ENCODE measurements around the gene SLCO4C1. TPM values are rescaled to one million over a fixed set of nuclear protein-coding genes. Genes with fewer than 3 reads are reported as not detected.

Gene SLCO4C1
- total and polyA plus RNA-seq, 11 donors, result 0.01 to 0.40 (median 0.16) TPM; not detected in 1

GRCh38 chr5:102307232-102307631 lies 11.1 kb upstream of the SLCO4C1 start:
- DNase-seq, result no peak
- Histone ChIP-seq H3K36me3 (no peaks in the 10 kb centered on the region), H3K27ac (no peak overlapping the region), H3K4me1 (no peaks in the 10 kb centered on the region), H3K27me3 (no peaks in the 10 kb centered on the region), H3K4me3 (no peak overlapping the region), H3K9me3 (no peaks in the 10 kb centered on the region)
- ATAC-seq, result no peak
- TF ChIP-seq, protein P1, sequence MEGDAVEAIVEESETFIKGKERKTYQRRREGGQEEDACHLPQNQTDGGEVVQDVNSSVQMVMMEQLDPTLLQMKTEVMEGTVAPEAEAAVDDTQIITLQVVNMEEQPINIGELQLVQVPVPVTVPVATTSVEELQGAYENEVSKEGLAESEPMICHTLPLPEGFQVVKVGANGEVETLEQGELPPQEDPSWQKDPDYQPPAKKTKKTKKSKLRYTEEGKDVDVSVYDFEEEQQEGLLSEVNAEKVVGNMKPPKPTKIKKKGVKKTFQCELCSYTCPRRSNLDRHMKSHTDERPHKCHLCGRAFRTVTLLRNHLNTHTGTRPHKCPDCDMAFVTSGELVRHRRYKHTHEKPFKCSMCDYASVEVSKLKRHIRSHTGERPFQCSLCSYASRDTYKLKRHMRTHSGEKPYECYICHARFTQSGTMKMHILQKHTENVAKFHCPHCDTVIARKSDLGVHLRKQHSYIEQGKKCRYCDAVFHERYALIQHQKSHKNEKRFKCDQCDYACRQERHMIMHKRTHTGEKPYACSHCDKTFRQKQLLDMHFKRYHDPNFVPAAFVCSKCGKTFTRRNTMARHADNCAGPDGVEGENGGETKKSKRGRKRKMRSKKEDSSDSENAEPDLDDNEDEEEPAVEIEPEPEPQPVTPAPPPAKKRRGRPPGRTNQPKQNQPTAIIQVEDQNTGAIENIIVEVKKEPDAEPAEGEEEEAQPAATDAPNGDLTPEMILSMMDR (IDR thresholded peaks at IDR 0.05), result no peak
- no peak for TF ChIP-seq POLR2A (IDR thresholded peaks at IDR 0.05)
- intact Hi-C loops (cut with DNase I), result no loop called here

- intact Hi-C loops (cut with DNase I), result no loop called here
- WGBS, 4 donors, result 35 to 43% (median 40%) methylated on average over 2 of the region's 2 CpGs
These were observed 10.0 kb upstream of the SLCO4C1 start for GRCh38 chr5:102306121-102306520.

DNA sequence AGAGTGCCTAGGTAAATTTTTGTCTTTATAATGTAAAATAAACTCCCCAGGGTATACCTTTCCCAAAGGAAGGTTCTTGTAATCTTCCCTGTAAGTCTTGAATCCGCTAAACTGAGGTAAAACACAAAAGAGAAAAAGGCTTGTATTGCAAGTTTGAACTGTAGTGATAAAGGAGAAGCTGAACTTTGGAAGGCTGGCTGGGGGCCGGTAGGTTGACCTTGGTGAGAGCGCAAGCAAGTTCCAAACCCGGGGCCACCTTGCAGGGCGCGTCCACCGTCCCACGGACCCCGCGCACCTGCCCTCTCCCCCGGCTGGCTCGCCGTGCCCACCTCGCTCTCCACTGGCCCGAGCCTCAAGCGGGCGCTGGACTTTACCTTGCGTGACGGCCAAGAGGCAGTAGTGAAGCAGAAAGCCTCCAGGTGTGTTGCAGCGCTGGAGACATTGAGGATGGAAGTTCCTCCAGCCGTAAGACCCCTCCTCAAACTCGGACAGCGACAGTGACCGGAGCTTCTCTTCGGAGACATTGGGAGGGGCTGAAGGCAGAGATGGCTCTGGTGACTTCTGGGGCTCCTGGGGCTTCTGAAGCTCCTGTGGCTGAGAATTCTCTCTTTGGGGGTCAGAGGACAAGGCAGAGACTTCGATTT lies 428 bp downstream of the SLCO4C1 start:
- ATAC-seq (peak in 1 of 4 donors; percentile 7), DNase-seq (peak in 2 of 5 donors; percentile 24 to 30)
- peak overlapping the region in 11 of 12 donors; percentile 18 to 64 (median 46) for H3K4me3 ChIP-seq
- no peaks in the 10 kb centered on the region for H3K36me3 ChIP-seq
- peaks cover 0 to 17% (median 6%) of the 10 kb centered on the region in 12 donors for H3K4me1 ChIP-seq
- WGBS, 4 donors, result 1 to 4% (median 3%) methylated on average over 17 to 26 of the region's 26 CpGs
- intact Hi-C loops (cut with DNase I), result no loop called here
- H3K27me3 ChIP-seq, result peaks cover 0 to 18% (median 3%) of the 10 kb centered on the region in 9 donors
- H3K9me3 ChIP-seq, result no peaks in the 10 kb centered on the region
- no peak for TF ChIP-seq POLR2A (IDR thresholded peaks at IDR 0.05)
- TF ChIP-seq, protein P1 (IDR thresholded peaks at IDR 0.05), result no peak
- peak overlapping the region in 1 of 12 donors; percentile 44 for H3K27ac ChIP-seq

More at GRCh38 chr5:102306121-102306520, 10.0 kb upstream of the SLCO4C1 start:
- Histone ChIP-seq H3K36me3 (no peaks in the 10 kb centered on the region), H3K4me1 (no peaks in the 10 kb centered on the region), H3K9me3 (no peaks in the 10 kb centered on the region), H3K27ac (no peak overlapping the region), H3K27me3 (no peaks in the 10 kb centered on the region), H3K4me3 (no peak overlapping the region)
- no peak for DNase-seq
- no peak for ATAC-seq
- TF ChIP-seq, protein P1 (IDR thresholded peaks at IDR 0.05), result no peak
- no peak for TF ChIP-seq POLR2A (IDR thresholded peaks at IDR 0.05)

DNA sequence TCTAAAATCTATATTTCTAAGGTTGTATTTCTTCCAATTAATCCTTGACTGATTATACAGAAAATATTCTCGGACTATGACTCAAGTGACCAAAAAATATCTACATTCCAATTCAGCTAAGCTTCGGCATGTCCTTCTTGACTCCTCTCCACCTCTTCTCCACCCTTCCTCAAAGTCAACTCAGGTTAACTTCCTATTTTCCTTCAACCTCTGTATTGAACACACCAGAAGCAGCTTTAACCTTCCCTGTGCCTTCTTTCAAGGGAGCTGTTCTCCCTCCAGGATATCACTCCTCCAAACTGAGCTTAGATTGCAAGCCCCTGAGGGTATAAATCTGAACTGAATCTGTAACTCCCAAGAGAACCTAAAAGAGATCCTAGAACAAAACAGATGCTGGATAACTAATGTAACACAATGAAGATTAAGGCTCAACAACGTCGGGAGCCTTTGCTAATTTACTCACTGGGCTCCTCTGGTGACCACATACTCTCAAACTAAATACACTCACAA lies 1.1 kb downstream of the SLCO4C1 start:
- intact Hi-C loops (cut with DNase I), result no loop called here
- peak overlapping the region in 4 of 12 donors; percentile 55 to 64 (median 60) for H3K4me3 ChIP-seq
- no peak for DNase-seq
- no peak overlapping the region for H3K27ac ChIP-seq
- 46 to 55% (median 47%) methylated on average over 4 of the region's 4 CpGs for WGBS, 4 donors
- TF ChIP-seq POLR2A (IDR thresholded peaks at IDR 0.05), result no peak
- TF ChIP-seq, protein P1 (IDR thresholded peaks at IDR 0.05), result no peak
- peaks cover 0 to 17% (median 6%) of the 10 kb centered on the region in 12 donors for H3K4me1 ChIP-seq
- H3K36me3 ChIP-seq, result no peaks in the 10 kb centered on the region
- H3K27me3 ChIP-seq, result peaks cover 0 to 18% (median 3%) of the 10 kb centered on the region in 9 donors
- H3K9me3 ChIP-seq, result no peaks in the 10 kb centered on the region
- ATAC-seq, result no peak

All from heart left ventricle (tissue), 16 donors.